Left ventricle myocardium inferior (tissue), 1 donor: ENCODE data around the gene ARHGAP4. TPM values are rescaled to one million over a fixed set of nuclear protein-coding genes. Genes with fewer than 3 reads are reported as not detected.

Source experiments
- DNase-seq: peaks from one replicate; pipeline ENCODE4 v3.0.0-alpha.2; 2020
- H3K27ac ChIP-seq: fragments of 200-600 bp; replicated peaks from 2 replicates; pipeline ENCODE4 v1.8.0; 2021
- H3K27me3 ChIP-seq: fragments of 200-600 bp; 2 replicates; pipeline ENCODE4 v1.8.0; 2021; ENCODE audit warnings: low read depth
- H3K36me3 ChIP-seq: fragments of 200-600 bp; 2 replicates; pipeline ENCODE4 v1.8.0; 2021
- H3K4me1 ChIP-seq: fragments of 200-600 bp; 2 replicates; pipeline ENCODE4 v1.8.0; 2021
- H3K4me3 ChIP-seq: fragments of 200-600 bp; 2 replicates; pipeline ENCODE4 v1.8.0; 2021; ENCODE audit warnings: mild to moderate bottlenecking, moderate library complexity
- H3K9me3 ChIP-seq: fragments of 200-600 bp; replicated peaks from 2 replicates; pipeline ENCODE4 v1.8.0; 2021
- CTCF ChIP-seq: fragments of 200-600 bp; IDR thresholded peaks from 2 replicates; pipeline ENCODE4 v1.8.0; 2021; ENCODE audit warnings: antibody characterized with exemption, mild to moderate bottlenecking, borderline replicate concordance
- intact Hi-C: fragments of 100-400 bp; cut with micrococcal nuclease; formaldehyde crosslinking; loops from one replicate; pipeline ENCODE4 v1.11.0; 2022
- total RNA-seq: library from RNA; stranded (reverse); fragmentation: NEBNext Ultra II Directional; extraction: Animal tissue kit (Norgen Biotek cat#: 25700); gene quantifications from one replicate; pipeline ENCODE4 v1.2.1, GENCODE V29; 2021
- donor health status: DM: no; HTN: yes; CAD: no; lungs with severe emphysema.

The ARHGAP4 gene
- total RNA-seq, 1 donor from 2014 or later: 10.0 TPM

GRCh38 chrX:153922932-153923857 is 2.9 kb downstream of the ARHGAP4 start:
- Histone ChIP-seq H3K4me1 (peaks cover 63% of the 10 kb centered on the region), H3K36me3 (no peaks in the 10 kb centered on the region), H3K9me3 (no peaks in the 10 kb centered on the region), H3K27me3 (no peaks in the 10 kb centered on the region), H3K4me3 (no peak overlapping the region), H3K27ac (peak overlapping the region; percentile 97)
- intact Hi-C loops: no loop called here
- TF ChIP-seq CTCF: peak; percentile 68
- DNase-seq: peak; percentile 79

- Histone ChIP-seq H3K36me3 (no peaks in the 10 kb centered on the region), H3K9me3 (no peaks in the 10 kb centered on the region), H3K4me1 (peaks cover 53% of the 10 kb centered on the region), H3K27ac (peak overlapping the region; percentile 97), H3K4me3 (peak overlapping the region; percentile 43), H3K27me3 (no peaks in the 10 kb centered on the region)
- intact Hi-C loops: no loop called here
- DNase-seq: no peak
- no peak for TF ChIP-seq CTCF
These were observed 4.3 kb downstream of the ARHGAP4 start for GRCh38 chrX:153921511-153922446.

- Histone ChIP-seq H3K4me3 (peak overlapping the region; percentile 43), H3K9me3 (no peaks in the 10 kb centered on the region), H3K4me1 (peaks cover 48% of the 10 kb centered on the region), H3K27me3 (no peaks in the 10 kb centered on the region), H3K27ac (peak overlapping the region; percentile 97), H3K36me3 (no peaks in the 10 kb centered on the region)
- intact Hi-C loops: no loop called here
- no peak for DNase-seq
- no peak for TF ChIP-seq CTCF
These were observed 5.0 kb downstream of the ARHGAP4 start for GRCh38 chrX:153921070-153921469.

GRCh38 chrX:153920546-153920945 is 5.5 kb downstream of the ARHGAP4 start:
- no peak overlapping the region for H3K4me3 ChIP-seq
- no peak for DNase-seq
- intact Hi-C loops: no loop called here
- H3K4me1 ChIP-seq: peaks cover 44% of the 10 kb centered on the region
- no peak overlapping the region for H3K27ac ChIP-seq
- H3K9me3 ChIP-seq: no peaks in the 10 kb centered on the region
- no peak for TF ChIP-seq CTCF
- no peaks in the 10 kb centered on the region for H3K36me3 ChIP-seq
- H3K27me3 ChIP-seq: no peaks in the 10 kb centered on the region

GRCh38 chrX:153919281-153919680 is 6.8 kb downstream of the ARHGAP4 start:
- Histone ChIP-seq H3K4me3 (no peak overlapping the region), H3K36me3 (no peaks in the 10 kb centered on the region), H3K9me3 (no peaks in the 10 kb centered on the region), H3K27ac (no peak overlapping the region), H3K4me1 (peaks cover 33% of the 10 kb centered on the region), H3K27me3 (no peaks in the 10 kb centered on the region)
- no peak for TF ChIP-seq CTCF
- intact Hi-C loops: no loop called here
- DNase-seq: no peak
